Activated CD8-positive, alpha-beta T cell treated with anti-CD3 and anti-CD28 coated beads, Interleukin-2, amount 10 ng/mL, durations not matched to agents 7 days and 5 days (primary cell): ENCODE measurements around the gene PKNOX2. TPM values are rescaled to one million over a fixed set of nuclear protein-coding genes. Genes with fewer than 3 reads are reported as not detected.

Experiments
- ATAC-seq: fragments of 150-1000 bp; cut with Tn5 transposase; one replicate; pipeline ENCODE4 v1.10.0; 2021; ENCODE audit warnings: moderate library complexity
- CTCF ChIA-PET: fragments of 350-600 bp; sonication (Branson Sonifier 250); formaldehyde crosslinking; loops from one replicate; lab custom pipeline; 2021; ENCODE audit warnings: antibody characterized with exemption; lab: Charles Lee
- POLR2A ChIA-PET: fragments of 350-600 bp; sonication (Branson Sonifier 250); formaldehyde crosslinking; loops from one replicate; lab custom pipeline; 2021; ENCODE audit warnings: antibody characterized with exemption; lab: Charles Lee
- DNase-seq: peaks from one replicate; pipeline ENCODE4 v3.0.0-alpha.2; 2020
- H3K27ac Mint-ChIP-seq: one replicate; pipeline ENCODE4 v1.8.0; 2021; ENCODE audit warnings: mild to moderate bottlenecking, mixed read lengths
- H3K27me3 Mint-ChIP-seq: one replicate; pipeline ENCODE4 v1.8.0; 2021; ENCODE audit warnings: low read depth, mixed read lengths
- H3K36me3 Mint-ChIP-seq: one replicate; pipeline ENCODE4 v1.8.0; 2021; ENCODE audit warnings: low read depth, mixed read lengths
- H3K4me1 Mint-ChIP-seq: one replicate; pipeline ENCODE4 v1.8.0; 2021; ENCODE audit warnings: low read depth, mixed read lengths
- H3K4me3 Mint-ChIP-seq: one replicate; pipeline ENCODE4 v1.8.0; 2021; ENCODE audit warnings: mild to moderate bottlenecking, mixed read lengths
- H3K9me3 Mint-ChIP-seq: one replicate; pipeline ENCODE4 v1.8.0; 2022; ENCODE audit warnings: mixed read lengths; ENCODE audit not compliant: insufficient read depth
- total RNA-seq, 2 experiments: library from RNA; stranded (reverse); gene quantifications; one replicate each; pipeline ENCODE4 v1.2.3, GENCODE V29; 2021

Gene PKNOX2
- total RNA-seq, 2 experiments from 2014 or later: not detected

DNA sequence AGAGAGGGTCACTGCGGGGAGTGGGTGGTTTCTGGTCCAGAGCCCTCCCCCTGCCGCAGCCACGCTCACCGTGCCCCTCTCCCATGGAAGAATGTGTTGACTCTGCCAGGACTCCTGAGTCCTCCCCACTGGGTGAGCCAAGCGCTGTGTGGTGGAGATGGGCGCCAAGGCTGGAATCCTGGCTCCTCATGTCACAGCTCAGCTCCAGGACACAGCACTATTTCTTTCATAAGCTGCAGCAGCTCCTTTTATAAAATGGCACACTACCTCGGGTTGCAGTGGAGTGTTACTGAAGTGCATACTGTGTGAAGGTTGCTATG lies 247.6 kb downstream of the PKNOX2 start:
- Mint-ChIP-seq H3K27me3 (peaks cover 8% of the 10 kb centered on the region), H3K36me3 (no peaks in the 10 kb centered on the region), H3K4me3 (no peak overlapping the region), H3K9me3 (no peaks in the 10 kb centered on the region), H3K27ac (no peak overlapping the region), H3K4me1 (no peaks in the 10 kb centered on the region)
- ChIA-PET CTCF (interaction anchor here (0.5 kb wide), 1 partner anchor 131 kb away, joined by 3 read pairs; no protein-coding TSS in a partner anchor), POLR2A (interaction anchor here (1.2 kb wide), 1 partner anchor 85 kb away, joined by 3 read pairs; no protein-coding TSS in a partner anchor)
- DNase-seq (no peak), ATAC-seq (no peak)

DNA sequence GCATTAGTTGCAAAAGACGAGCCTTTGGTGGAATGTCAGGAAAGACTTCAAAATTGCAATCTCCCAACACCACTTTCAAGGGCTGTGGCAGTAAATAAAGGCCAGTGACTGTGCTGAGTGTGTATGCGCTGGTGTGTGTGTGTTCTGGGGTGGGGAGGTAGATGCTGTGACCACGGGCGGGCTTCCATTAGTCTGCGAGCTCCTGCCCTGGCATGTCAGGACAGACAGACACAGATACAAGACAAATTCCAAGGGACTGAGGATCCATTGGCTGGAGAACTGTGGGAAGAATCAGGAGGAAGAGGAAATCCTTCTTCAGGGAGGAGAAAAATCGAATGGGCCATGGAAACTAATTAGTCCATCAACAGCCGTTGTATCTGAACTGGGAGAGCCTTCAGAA lies 248.0 kb downstream of the PKNOX2 start:
- CTCF ChIA-PET: interaction anchor here (1.0 kb wide), 1 partner anchor 16 kb away, joined by 3 read pairs; no protein-coding TSS in a partner anchor
- no peaks in the 10 kb centered on the region for H3K4me1 Mint-ChIP-seq

DNA sequence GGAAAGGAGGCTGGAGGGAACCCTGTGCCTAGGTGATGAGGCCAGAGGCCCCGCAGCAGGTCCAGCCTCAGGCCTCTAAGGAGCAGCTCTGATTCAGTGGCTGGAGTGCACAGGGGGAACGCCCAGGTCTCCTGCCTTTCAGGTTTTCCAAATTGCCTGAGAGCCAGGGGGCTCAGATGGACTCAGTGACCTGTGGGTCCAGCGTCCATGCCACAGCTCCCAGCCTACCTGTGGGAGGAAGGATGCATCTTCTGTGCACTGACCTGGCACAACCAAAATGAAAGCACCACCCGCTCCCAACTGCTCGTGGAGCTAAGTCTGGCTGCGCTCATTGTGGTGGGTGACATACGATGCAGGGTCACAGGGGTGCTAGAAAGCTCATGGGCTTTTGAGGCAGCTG lies 248.7 kb downstream of the PKNOX2 start:
- no peaks in the 10 kb centered on the region for H3K9me3 Mint-ChIP-seq
- ChIA-PET CTCF (interaction anchor here (1.0 kb wide), 1 partner anchor 15 kb away, joined by 3 read pairs; no protein-coding TSS in a partner anchor), POLR2A (no interaction called here)
- DNase-seq: no peak
- no peak overlapping the region for H3K4me3 Mint-ChIP-seq
- peaks cover 2% of the 10 kb centered on the region for H3K27me3 Mint-ChIP-seq
- ATAC-seq: no peak
- H3K4me1 Mint-ChIP-seq: no peaks in the 10 kb centered on the region
- no peak overlapping the region for H3K27ac Mint-ChIP-seq
- no peaks in the 10 kb centered on the region for H3K36me3 Mint-ChIP-seq

More for the DNA sequence above, 248.0 kb downstream of the PKNOX2 start:
- H3K36me3 Mint-ChIP-seq: no peaks in the 10 kb centered on the region
- POLR2A ChIA-PET: interaction anchor here (1.2 kb wide), 1 partner anchor 85 kb away, joined by 3 read pairs; no protein-coding TSS in a partner anchor
- no peak overlapping the region for H3K27ac Mint-ChIP-seq
- H3K27me3 Mint-ChIP-seq: peaks cover 5% of the 10 kb centered on the region
- H3K9me3 Mint-ChIP-seq: no peaks in the 10 kb centered on the region
- no peak for DNase-seq
- H3K4me3 Mint-ChIP-seq: no peak overlapping the region
- ATAC-seq: no peak

DNA sequence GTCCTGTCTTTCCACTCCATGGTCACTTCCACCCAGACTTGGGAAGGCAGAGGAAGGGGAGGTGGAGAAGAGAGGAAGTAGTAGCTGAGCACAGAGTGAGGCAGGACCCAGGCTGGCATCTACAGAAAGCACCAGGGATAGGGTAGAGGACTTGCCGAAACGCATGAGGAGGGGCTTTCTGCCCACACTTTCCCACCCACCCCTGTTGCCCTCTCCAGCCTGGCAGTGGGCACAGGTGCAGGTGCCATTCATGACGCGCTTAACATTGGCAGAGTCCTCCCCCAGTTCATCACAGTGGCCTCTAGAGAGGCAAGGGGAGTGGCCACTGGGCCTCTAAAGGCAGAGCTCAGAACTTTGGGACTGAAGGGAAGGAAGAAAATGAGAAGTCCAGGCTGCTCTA lies 249.6 kb downstream of the PKNOX2 start:
- ATAC-seq (no peak), DNase-seq (no peak)
- no peak overlapping the region for H3K4me3 Mint-ChIP-seq
- no peaks in the 10 kb centered on the region for H3K4me1 Mint-ChIP-seq
- H3K27ac Mint-ChIP-seq: no peak overlapping the region
- ChIA-PET CTCF (interaction anchor here (2.0 kb wide), 1 partner anchor 9 kb away, joined by 10 read pairs; no protein-coding TSS in a partner anchor), POLR2A (no interaction called here)
- H3K9me3 Mint-ChIP-seq: no peaks in the 10 kb centered on the region
- H3K36me3 Mint-ChIP-seq: no peaks in the 10 kb centered on the region
- H3K27me3 Mint-ChIP-seq: peaks cover 2% of the 10 kb centered on the region

DNA sequence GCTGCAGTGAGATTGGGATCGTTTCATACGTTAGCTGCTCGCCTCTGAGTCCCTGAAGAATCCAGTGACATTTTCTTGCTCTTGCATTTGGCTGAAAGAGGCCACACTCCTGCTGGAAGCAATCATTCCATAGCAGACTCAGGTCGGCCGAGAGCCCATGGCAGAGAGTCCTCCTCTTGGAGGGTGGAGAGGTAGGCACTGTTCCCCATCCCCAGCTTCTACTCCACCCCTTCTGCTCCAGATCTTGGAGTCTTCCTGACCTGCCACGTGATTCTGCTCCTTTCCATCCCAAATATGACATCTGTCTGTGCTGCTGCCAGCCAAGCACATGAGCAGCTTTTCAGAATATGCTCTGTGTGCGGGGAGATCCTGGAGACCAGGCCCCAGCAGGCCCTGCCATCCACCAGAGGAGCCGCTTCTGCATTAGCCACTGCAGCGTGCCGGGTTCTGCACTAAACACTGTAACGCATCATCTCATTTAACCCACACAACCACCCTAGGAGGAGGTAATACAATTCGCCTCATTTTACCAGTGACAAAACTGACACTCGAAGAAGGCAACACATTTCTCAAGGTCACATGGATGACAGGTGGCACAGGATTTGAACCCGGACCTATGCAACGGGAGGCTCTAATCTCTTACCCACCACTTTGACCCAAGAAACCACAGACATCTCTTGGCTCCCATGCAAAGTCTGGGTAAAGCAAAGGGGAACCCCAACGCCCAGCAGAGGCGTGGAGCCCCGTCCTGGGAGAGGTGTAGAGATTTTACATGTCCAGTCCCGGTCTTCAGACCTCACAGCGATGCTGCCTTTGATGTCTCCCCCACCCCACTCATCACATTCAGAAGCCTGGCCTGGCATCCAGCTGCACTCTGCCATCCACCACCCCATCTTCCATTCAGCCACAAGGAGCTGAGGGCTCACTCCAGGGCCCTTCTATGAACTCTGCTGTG lies 252.7 kb downstream of the PKNOX2 start:
- no peak for DNase-seq
- Mint-ChIP-seq H3K4me1 (no peaks in the 10 kb centered on the region), H3K36me3 (no peaks in the 10 kb centered on the region), H3K27ac (no peak overlapping the region), H3K9me3 (no peaks in the 10 kb centered on the region), H3K4me3 (no peak overlapping the region), H3K27me3 (peaks cover 11% of the 10 kb centered on the region)
- ATAC-seq: no peak
- POLR2A ChIA-PET: no interaction called here
- CTCF ChIA-PET: no interaction called here

DNA sequence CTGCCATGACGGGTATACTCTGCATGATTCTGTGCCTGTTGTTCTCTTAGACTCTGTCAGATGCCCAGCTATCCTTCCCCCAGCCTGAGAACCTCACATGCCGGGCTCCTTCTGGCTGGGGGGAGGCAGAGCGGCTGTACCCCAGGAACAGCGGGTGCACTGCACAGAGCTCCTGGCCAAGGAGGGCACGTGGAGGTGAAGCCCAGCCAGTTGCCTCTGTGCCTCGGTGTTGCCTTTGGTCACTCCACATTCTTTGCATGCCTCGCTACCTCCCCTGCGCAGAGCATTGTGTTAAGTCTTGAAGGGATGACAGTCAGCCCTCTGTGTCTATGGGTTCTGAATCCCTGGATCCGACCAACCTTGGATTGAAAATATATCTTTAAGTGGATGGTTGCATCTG lies 253.8 kb downstream of the PKNOX2 start:
- Mint-ChIP-seq H3K27ac (no peak overlapping the region), H3K4me3 (no peak overlapping the region), H3K4me1 (no peaks in the 10 kb centered on the region), H3K27me3 (peaks cover 11% of the 10 kb centered on the region), H3K9me3 (no peaks in the 10 kb centered on the region), H3K36me3 (no peaks in the 10 kb centered on the region)
- DNase-seq (no peak), ATAC-seq (no peak)
- POLR2A ChIA-PET: no interaction called here
- CTCF ChIA-PET: no interaction called here

DNA sequence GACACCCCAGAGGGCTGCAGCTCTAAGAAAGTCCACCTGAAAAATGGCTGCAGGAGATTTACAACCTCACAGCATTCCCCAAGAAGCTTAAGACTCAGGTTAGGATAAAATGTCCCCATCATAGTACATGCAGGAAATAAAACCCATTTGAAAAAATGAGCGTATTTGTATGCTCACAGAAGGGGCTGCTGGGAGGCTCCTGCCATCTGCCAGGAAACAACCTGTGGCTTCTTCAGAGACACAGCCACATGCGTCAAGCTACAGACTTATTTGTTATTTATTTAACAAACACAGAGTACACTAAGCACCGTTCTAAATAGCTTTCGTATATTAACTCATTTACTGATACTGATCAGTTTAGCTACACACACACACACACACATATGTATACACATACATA lies 258.1 kb downstream of the PKNOX2 start:
- H3K4me3 Mint-ChIP-seq: no peak overlapping the region
- H3K4me1 Mint-ChIP-seq: no peaks in the 10 kb centered on the region
- ATAC-seq (no peak), DNase-seq (no peak)
- H3K36me3 Mint-ChIP-seq: no peaks in the 10 kb centered on the region
- H3K9me3 Mint-ChIP-seq: no peaks in the 10 kb centered on the region
- ChIA-PET POLR2A (no interaction called here), CTCF (interaction anchor here (1.1 to 1.5 kb wide), 3 partner anchors 10 to 465 kb away, joined by 3 to 6 read pairs (median 3); no protein-coding TSS in a partner anchor)
- H3K27me3 Mint-ChIP-seq: peaks cover 13% of the 10 kb centered on the region
- H3K27ac Mint-ChIP-seq: no peak overlapping the region

DNA sequence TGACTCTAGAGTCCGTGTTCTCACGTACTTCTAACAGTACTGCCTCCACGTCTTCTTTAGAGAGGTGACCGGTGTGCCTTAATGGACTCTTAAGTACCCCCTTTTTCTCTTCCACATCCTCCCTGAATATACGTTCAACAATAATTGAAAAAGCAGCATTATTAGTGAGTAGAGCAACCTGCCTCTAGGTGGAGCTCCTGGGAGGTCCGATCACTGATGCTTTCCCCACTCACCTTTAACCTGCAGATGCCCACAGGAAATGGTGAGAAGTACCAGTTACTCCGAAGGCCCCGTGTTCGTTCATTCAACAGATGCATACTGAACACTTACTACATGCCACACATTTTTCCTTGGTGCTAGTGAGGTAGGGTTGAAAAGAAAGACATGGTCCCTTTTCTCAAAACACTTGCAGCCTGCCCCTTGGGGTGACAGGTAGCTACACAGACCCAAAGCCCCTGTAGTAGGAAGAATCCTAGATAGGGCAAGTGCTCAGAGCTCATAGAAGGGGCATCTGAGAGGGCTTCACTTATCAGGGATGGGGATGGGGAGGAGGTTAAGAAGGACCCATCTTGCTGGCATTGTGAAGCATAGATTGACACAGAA lies 258.8 kb downstream of the PKNOX2 start:
- Mint-ChIP-seq H3K27ac (no peak overlapping the region), H3K4me1 (no peaks in the 10 kb centered on the region), H3K4me3 (no peak overlapping the region), H3K9me3 (no peaks in the 10 kb centered on the region), H3K36me3 (no peaks in the 10 kb centered on the region), H3K27me3 (peaks cover 17% of the 10 kb centered on the region)
- POLR2A ChIA-PET: no interaction called here
- DNase-seq (peak; percentile 27), ATAC-seq (no peak)
- CTCF ChIA-PET: interaction anchor here (0.8 to 1.5 kb wide), 4 partner anchors 9 to 466 kb away, joined by 3 to 6 read pairs (median 3); no protein-coding TSS in a partner anchor

DNA sequence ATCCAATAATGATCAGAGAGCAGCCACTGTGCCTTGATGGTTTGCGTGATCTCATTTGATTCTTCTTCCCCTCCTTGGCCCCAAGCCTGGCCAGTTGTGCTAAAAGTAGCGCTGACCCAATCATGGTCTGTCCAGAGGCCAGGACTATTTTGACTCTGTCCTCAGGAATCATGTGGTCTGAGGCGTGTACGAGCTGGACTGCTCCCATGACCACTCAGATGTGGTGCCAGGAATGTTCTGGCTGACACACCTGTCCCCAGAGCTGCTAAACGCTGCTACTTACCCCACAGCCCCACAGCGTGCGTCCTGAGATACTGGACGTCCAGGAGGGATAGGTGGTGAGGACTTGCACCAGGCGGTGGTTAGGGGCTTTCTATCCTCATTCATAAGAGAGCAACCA lies 261.1 kb downstream of the PKNOX2 start:
- no peaks in the 10 kb centered on the region for H3K36me3 Mint-ChIP-seq
- DNase-seq (no peak), ATAC-seq (no peak)
- peaks cover 14% of the 10 kb centered on the region for H3K27me3 Mint-ChIP-seq
- no peaks in the 10 kb centered on the region for H3K9me3 Mint-ChIP-seq
- no peaks in the 10 kb centered on the region for H3K4me1 Mint-ChIP-seq
- ChIA-PET CTCF (no interaction called here), POLR2A (no interaction called here)
- no peak overlapping the region for H3K4me3 Mint-ChIP-seq
- no peak overlapping the region for H3K27ac Mint-ChIP-seq

DNA sequence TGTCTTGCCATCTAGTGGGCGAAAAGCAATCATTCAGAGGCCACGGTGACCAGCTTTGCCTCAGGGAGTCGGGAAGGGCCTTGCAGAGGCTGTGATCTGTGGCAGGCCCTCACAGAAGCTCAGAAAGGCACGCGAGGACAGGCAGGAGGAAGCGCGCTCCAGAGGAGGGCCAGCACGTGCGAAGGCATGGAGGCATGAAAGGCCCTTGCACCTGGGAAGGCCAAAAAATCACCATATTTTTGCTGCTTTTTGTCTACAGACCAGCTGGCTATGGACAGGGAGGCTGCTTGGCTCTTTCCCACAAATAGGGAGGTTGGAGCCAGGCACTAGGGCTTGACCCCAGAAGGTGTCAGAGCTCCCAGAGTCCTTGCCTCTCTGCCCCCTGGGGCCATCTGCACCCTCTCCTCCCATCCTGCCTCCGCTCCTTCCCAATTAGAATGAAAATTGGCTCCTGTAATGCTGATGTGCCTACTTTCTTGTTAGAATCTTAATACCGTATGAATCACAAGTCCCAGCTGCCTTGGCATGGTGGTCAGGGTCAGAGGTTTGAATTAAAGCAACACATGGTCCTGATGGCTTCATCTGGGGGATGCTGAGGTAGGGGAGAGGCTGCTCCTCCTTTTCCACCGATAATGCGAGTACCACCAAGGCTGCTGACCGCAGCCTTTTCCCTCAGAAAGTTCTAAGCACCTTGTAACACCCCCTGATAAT lies 262.4 kb downstream of the PKNOX2 start:
- DNase-seq (no peak), ATAC-seq (no peak)
- ChIA-PET CTCF (no interaction called here), POLR2A (no interaction called here)
- Mint-ChIP-seq H3K27me3 (peaks cover 8% of the 10 kb centered on the region), H3K27ac (no peak overlapping the region), H3K36me3 (no peaks in the 10 kb centered on the region), H3K4me1 (no peaks in the 10 kb centered on the region), H3K4me3 (no peak overlapping the region), H3K9me3 (no peaks in the 10 kb centered on the region)

DNA sequence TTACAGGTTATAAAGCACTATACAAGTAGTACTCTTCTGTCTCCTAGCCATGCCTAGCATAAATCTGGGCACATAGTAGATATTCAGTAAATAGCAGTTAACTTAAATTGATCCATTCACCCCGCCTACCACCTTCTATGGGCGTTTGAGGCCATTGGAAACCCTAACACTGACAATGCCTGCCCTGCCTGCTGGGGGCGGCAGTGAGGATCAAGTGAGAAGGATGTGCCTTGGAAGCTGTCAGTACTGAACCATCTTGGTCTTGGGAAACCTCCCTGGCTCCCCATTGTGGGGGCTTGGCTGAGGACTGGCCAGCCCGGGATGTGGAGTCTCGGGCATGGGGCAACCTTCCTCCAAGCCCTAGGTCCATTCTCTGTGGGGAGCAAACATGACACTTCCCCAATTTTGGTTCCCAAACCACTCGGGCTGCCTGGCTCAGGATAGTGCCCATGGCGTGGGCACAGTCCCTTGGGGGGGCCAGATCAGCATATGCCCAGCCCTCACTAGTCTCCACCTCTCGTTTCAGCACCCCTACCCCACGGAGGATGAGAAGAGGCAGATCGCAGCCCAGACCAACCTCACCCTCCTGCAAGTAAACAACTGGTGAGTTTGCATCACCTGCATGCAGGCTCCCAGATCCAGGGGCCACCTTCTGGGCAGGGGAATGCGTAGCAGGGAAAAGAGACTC lies 264.1 kb downstream of the PKNOX2 start:
- H3K27me3 Mint-ChIP-seq: peaks cover 13% of the 10 kb centered on the region
- no peaks in the 10 kb centered on the region for H3K9me3 Mint-ChIP-seq
- ATAC-seq (no peak), DNase-seq (no peak)
- no peak overlapping the region for H3K27ac Mint-ChIP-seq
- POLR2A ChIA-PET: no interaction called here
- CTCF ChIA-PET: interaction anchor here (0.7 to 2.9 kb wide), 9 partner anchors 15 to 130 kb away, joined by 3 to 19 read pairs (median 3); no protein-coding TSS in a partner anchor
- peaks cover 3% of the 10 kb centered on the region for H3K4me1 Mint-ChIP-seq
- no peaks in the 10 kb centered on the region for H3K36me3 Mint-ChIP-seq
- no peak overlapping the region for H3K4me3 Mint-ChIP-seq
